ENCODE results near the gene TRAPPC14. TPM values are rescaled to one million over a fixed set of nuclear protein-coding genes. Genes with fewer than 3 reads are reported as not detected.
"Not testable (repeated sequence)": the region's sequence is repeated elsewhere in the genome, so short reads cannot be mapped to it uniquely, and the experiment has no call there.

The TRAPPC14 gene, protein sequence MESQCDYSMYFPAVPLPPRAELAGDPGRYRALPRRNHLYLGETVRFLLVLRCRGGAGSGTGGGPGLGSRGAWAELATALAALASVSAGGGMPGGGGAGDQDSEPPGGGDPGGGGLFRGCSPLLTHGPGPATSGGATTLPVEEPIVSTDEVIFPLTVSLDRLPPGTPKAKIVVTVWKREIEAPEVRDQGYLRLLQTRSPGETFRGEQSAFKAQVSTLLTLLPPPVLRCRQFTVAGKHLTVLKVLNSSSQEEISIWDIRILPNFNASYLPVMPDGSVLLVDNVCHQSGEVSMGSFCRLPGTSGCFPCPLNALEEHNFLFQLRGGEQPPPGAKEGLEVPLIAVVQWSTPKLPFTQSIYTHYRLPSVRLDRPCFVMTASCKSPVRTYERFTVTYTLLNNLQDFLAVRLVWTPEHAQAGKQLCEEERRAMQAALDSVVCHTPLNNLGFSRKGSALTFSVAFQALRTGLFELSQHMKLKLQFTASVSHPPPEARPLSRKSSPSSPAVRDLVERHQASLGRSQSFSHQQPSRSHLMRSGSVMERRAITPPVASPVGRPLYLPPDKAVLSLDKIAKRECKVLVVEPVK
- total RNA-seq (2014; rRNA removed; shearing (Covaris generic); ENCODE audit: low replicate concordance), result 0.22 and 3.0 TPM in 2 replicates

GRCh38 chr7:100158229-100159098 lies at the start of gene TRAPPC14:
TSS of gene TRAPPC14 (minus strand) at chr7:100158723. CDS start at chr7:100158499, 224 bp downstream.
- peaks cover 4% of the 10 kb centered on the region for H3K36me3 ChIP-seq
- peak within 1 kb of the TSS; percentile 57 for H3K4me3 ChIP-seq
- H3K27me3 ChIP-seq, result no peaks in the 10 kb centered on the region
- no peaks in the 10 kb centered on the region for H3K9me3 ChIP-seq
- DNase-seq, result peak; percentile 90

- Histone ChIP-seq H3K36me3 (no peaks in the 10 kb centered on the region), H3K4me3 (no peak overlapping the region), H3K9me3 (no peaks in the 10 kb centered on the region), H3K27me3 (peaks cover 4% of the 10 kb centered on the region; the same call in 1 of the 2 replicates)
- no peak for DNase-seq
Measured at GRCh38 chr7:100204454-100204853, 45.9 kb upstream of the TRAPPC14 start.

GRCh38 chr7:100200693-100201092 lies 42.2 kb upstream of the TRAPPC14 start:
- H3K27me3 ChIP-seq, result peaks cover 4% of the 10 kb centered on the region; the same call in 1 of the 2 replicates
- no peak for DNase-seq
- H3K9me3 ChIP-seq, result no peaks in the 10 kb centered on the region
- H3K4me3 ChIP-seq, result no peak overlapping the region
- H3K36me3 ChIP-seq, result no peaks in the 10 kb centered on the region

- DNase-seq, result no peak
- H3K4me3 ChIP-seq, result no peak overlapping the region
- no peaks in the 10 kb centered on the region for H3K36me3 ChIP-seq
- H3K9me3 ChIP-seq, result no peaks in the 10 kb centered on the region
- peaks cover 4% of the 10 kb centered on the region; the same call in 1 of the 2 replicates for H3K27me3 ChIP-seq
Measured at GRCh38 chr7:100198266-100198665, 39.7 kb upstream of the TRAPPC14 start.

DNA sequence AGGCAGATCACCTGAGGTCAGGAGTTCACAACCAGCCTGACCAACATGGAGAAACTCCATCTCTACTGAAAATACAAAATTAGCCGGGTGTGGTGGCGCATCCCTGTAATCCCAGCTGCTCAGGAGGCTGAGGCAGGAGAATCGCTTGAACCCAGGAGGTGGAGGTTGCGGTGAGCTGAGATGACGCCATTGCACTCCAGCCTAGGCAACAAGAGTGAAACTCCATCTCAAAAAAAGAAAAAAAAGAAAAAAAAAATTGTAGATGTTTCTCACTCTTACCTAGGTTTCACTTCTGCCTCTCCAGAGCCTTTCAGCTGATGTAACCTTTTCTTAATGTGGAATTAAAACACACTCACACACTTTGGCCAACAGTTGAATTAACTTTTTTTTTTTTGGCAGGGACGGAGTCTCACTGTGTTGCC lies 37.4 kb upstream of the TRAPPC14 start:
- H3K4me3 ChIP-seq, H3K27me3 ChIP-seq, H3K36me3 ChIP-seq, DNase-seq, H3K9me3 ChIP-seq: not testable (repeated sequence)

GRCh38 chr7:100195222-100195621 lies 36.7 kb upstream of the TRAPPC14 start:
- no peak overlapping the region for H3K4me3 ChIP-seq
- DNase-seq, result no peak
- no peaks in the 10 kb centered on the region for H3K36me3 ChIP-seq
- no peaks in the 10 kb centered on the region for H3K9me3 ChIP-seq
- H3K27me3 ChIP-seq, result peaks cover 1% of the 10 kb centered on the region; the same call in 1 of the 2 replicates

DNA sequence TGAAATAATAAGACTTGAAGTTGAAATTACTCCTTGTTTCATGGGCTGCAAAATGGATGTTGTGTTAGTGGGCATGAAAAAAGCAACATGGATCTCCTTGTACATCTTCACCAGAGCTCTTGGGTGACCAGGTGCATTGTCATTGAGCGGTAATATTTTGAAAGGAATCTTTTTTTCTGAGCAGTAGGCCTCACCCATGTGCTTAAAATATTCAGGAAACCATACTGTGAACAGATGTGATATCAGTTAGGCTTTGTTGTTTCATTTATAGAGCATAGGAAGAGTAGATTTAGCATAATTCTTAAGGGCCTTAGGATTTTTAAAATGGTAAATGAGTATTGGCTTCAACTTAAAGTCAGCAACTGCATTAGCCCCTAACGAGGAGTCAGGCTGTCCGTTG lies 34.4 kb upstream of the TRAPPC14 start:
- no peaks in the 10 kb centered on the region for H3K27me3 ChIP-seq
- H3K9me3 ChIP-seq, result no peaks in the 10 kb centered on the region
- no peak for DNase-seq
- no peaks in the 10 kb centered on the region for H3K36me3 ChIP-seq
- no peak overlapping the region for H3K4me3 ChIP-seq

- H3K27me3 ChIP-seq, DNase-seq, H3K4me3 ChIP-seq, H3K9me3 ChIP-seq, H3K36me3 ChIP-seq: not testable (repeated sequence)
Measured at GRCh38 chr7:100192281-100192862, 33.8 kb upstream of the TRAPPC14 start.

DNA sequence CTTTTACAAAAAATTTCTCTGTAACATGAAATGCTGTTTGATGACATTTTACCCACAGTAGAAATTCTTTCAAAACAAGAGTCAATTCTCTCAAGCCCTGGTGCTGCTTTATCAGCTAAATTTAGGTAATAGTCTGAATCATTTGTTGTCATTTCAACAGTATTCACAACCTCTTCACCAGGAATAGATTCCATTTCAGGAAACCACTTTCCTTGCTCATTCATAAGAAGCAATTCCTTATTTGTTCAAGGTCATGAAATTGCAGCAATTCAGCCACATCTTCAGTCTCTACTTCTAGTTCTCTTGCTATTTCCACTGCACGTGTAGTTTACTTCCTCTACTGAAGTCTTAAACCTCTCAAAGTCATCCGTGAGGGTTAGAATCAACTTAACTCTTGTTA lies 33.3 kb upstream of the TRAPPC14 start:
- Histone ChIP-seq H3K4me3 (no peak overlapping the region), H3K36me3 (no peaks in the 10 kb centered on the region), H3K9me3 (no peaks in the 10 kb centered on the region), H3K27me3 (no peaks in the 10 kb centered on the region)
- no peak for DNase-seq

GRCh38 chr7:100190048-100190711 lies 31.7 kb upstream of the TRAPPC14 start:
- Histone ChIP-seq H3K9me3 (no peaks in the 10 kb centered on the region), H3K27me3 (no peaks in the 10 kb centered on the region), H3K4me3 (no peak overlapping the region), H3K36me3 (no peaks in the 10 kb centered on the region)
- DNase-seq, result no peak

DNA sequence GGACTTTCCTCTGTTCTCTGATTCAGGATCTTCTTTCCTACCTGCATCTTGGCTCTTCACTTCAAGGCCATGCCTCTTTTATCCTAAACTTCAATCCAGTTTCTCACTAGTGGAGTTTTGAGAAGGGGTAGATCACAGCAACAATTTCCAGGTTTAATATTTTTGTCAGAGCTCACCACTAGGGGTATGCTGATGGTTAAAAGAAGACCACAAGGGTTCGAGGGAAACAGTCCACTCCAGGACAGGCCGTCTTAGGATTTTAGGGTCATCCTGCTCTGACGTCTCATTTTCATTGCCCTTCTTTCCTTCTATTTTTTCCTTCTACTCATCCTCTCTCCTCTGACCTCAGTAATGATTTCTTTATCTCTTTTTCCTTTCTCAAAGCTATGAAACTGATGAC lies 30.5 kb upstream of the TRAPPC14 start:
- no peak for DNase-seq
- Histone ChIP-seq H3K9me3 (no peaks in the 10 kb centered on the region), H3K36me3 (no peaks in the 10 kb centered on the region), H3K27me3 (no peaks in the 10 kb centered on the region), H3K4me3 (no peak overlapping the region)

- Histone ChIP-seq H3K4me3 (no peak overlapping the region), H3K36me3 (no peaks in the 10 kb centered on the region), H3K9me3 (no peaks in the 10 kb centered on the region), H3K27me3 (no peaks in the 10 kb centered on the region)
- DNase-seq, result no peak
Measured at GRCh38 chr7:100185726-100186125, 27.2 kb upstream of the TRAPPC14 start.

DNA sequence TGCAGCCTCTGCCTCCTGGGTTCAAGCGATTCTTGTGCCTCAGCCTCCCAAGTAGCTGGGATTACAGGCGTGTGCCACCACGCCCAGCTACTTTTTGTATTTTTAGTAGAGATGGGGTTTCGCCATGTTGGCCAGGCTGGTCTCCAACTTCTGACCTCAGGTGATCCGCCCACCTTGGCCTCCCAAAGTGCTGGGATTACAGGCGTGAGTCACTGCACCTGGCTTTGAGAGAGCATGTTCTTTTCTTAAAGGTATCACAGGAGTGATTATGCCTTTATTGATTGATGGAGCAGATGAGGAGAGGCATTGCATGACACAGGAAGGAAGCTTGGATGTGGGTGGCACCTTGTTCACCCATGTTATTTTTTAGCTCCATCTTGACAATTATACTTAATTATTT lies 24.6 kb upstream of the TRAPPC14 start:
- not testable (repeated sequence) for DNase-seq, H3K9me3 ChIP-seq

DNA sequence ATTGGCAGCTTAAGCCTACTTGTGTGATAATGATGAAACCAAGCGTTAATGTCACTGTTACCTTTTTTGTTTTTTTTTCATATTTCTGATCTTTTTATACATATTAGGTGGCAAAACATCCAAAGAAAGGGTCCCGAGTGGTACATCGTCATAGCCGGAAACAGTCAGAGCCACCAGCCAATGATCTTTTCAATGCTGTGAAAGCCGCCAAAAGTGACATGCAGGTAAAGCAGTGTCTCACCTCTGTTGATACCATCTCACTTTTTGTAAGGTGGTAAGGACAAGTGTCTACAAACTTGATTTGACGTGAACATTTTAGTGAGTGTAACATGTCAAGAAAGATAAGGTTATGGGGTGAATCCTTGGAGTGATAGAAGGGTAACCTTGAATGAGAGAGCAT lies 24.1 kb upstream of the TRAPPC14 start:
- H3K27me3 ChIP-seq, H3K36me3 ChIP-seq, H3K4me3 ChIP-seq, DNase-seq, H3K9me3 ChIP-seq: not testable (repeated sequence)

More for the DNA sequence above, 24.6 kb upstream of the TRAPPC14 start:
- H3K36me3 ChIP-seq, H3K27me3 ChIP-seq, H3K4me3 ChIP-seq: not testable (repeated sequence)

- not testable (repeated sequence) for H3K4me3 ChIP-seq, H3K36me3 ChIP-seq, DNase-seq, H3K27me3 ChIP-seq, H3K9me3 ChIP-seq
Measured at GRCh38 chr7:100180084-100180483, 21.6 kb upstream of the TRAPPC14 start.
